GM12878 (cell line): ENCODE data around the gene PMF1. TPM values are rescaled to one million over a fixed set of nuclear protein-coding genes. Genes with fewer than 3 reads are reported as not detected.

Experiments
- ATF7 ChIP-seq: fragments of 450-650 bp; IDR thresholded peaks from 2 replicates; pipeline ENCODE4 v1.6.1; 2016; ENCODE audit warnings: low read depth, mild to moderate bottlenecking
- POLR2AphosphoS5 ChIP-seq: IDR thresholded peaks from 2 replicates; pipeline ENCODE4 v1.6.1; 2011; ENCODE audit warnings: mild to moderate bottlenecking, low read length, inconsistent platforms
- RAD51 ChIP-seq: fragments of 450-650 bp; IDR thresholded peaks from 2 replicates; pipeline ENCODE4 v1.6.1; 2016; ENCODE audit warnings: moderate library complexity, mild to moderate bottlenecking, inconsistent platforms
- RELA ChIP-seq: fragments of 450-650 bp; IDR thresholded peaks from 2 replicates; pipeline ENCODE4 v1.8.0; 2014; ENCODE audit warnings: borderline replicate concordance; ENCODE audit not compliant: partially characterized antibody
- RUNX3 ChIP-seq: IDR thresholded peaks from 2 replicates; pipeline ENCODE4 v1.6.1; 2012; ENCODE audit warnings: low read length, inconsistent platforms
- SMAD5 ChIP-seq: IDR thresholded peaks from 2 replicates; pipeline ENCODE4 v1.6.1; 2016; ENCODE audit warnings: antibody characterized with exemption, low read depth
- SP1 ChIP-seq: IDR thresholded peaks from one replicate; pipeline ENCODE4 v1.6.1; 2011; ENCODE audit warnings: low read depth, low read length
- SUZ12 ChIP-seq: fragments of 200-600 bp; sonication (generic); IDR thresholded peaks from one replicate; pipeline ENCODE4 v1.6.1; 2018; ENCODE audit warnings: antibody characterized with exemption, mild to moderate bottlenecking; ENCODE audit not compliant: unreplicated experiment
- YBX1 ChIP-seq: fragments of 450-650 bp; IDR thresholded peaks from 2 replicates; pipeline ENCODE4 v1.6.1; 2016; ENCODE audit warnings: antibody characterized with exemption
- ZNF207 ChIP-seq: fragments of 450-650 bp; IDR thresholded peaks from 2 replicates; pipeline ENCODE4 v1.6.1; 2014; ENCODE audit warnings: antibody characterized with exemption, mild to moderate bottlenecking, borderline replicate concordance
- ZNF217 ChIP-seq: fragments of 450-650 bp; IDR thresholded peaks from 2 replicates; pipeline ENCODE4 v1.6.1; 2017; ENCODE audit warnings: antibody characterized with exemption, mild to moderate bottlenecking
- ZNF24 ChIP-seq: fragments of 450-650 bp; IDR thresholded peaks from 2 replicates; pipeline ENCODE4 v1.6.1; 2017; ENCODE audit warnings: antibody characterized with exemption, mild to moderate bottlenecking
- ZNF274 ChIP-seq: IDR thresholded peaks from one replicate; pipeline ENCODE4 v1.8.0; 2011; ENCODE audit not compliant: insufficient read length, insufficient read depth
- polyA plus RNA-seq, 11 experiments: library from polyadenylated mRNA; depleted of rRNA in 4 of 11; unstranded in 6 of 11; stranded (reverse) in 5 of 11; fragments of >200 nt; fragmentation: Nextera tagmentation in 4 of 11; fragmentation: Illumina TruSeq in 1 of 11; extraction: Ambion mirVana in 4 of 11; extraction: Trizol in 1 of 11; gene quantifications; 1 replicate in 1 of 11; 2 replicates in 10 of 11; pipeline versions ENCODE4 v1.2.1 to v1.2.3, GENCODE V29; 2011 to 2016; ENCODE audit warnings: inconsistent platforms in 2 of 11, missing spikeins in 2 of 11, low read depth in 1 of 11
- total RNA-seq, 4 experiments: library from RNA; depleted of rRNA in 3 of 4; stranded (reverse); fragments of >200 nt in 3 of 4; fragmentation: Illumina TruSeq in 1 of 4; extraction: Trizol in 1 of 4; gene quantifications; 2 replicates each; pipeline versions ENCODE4 v1.2.1 to v1.2.3, GENCODE V29; 2013 to 2021
- TF ChIP-seq, protein P1 (sequence below): IDR thresholded peaks from 2 replicates; pipeline ENCODE4 v1.6.1; 2011; ENCODE audit warnings: borderline replicate concordance, low read depth, mild to moderate bottlenecking, moderate library complexity, low read length; ENCODE audit not compliant: insufficient read depth, poor library complexity, severe bottlenecking
- TF ChIP-seq, protein P2 (sequence below): fragments of 450-650 bp; conservative IDR thresholded peaks from 2 replicates; pipeline ENCODE4 v1.6.1; 2017; ENCODE audit warnings: mild to moderate bottlenecking, moderate library complexity
- TF ChIP-seq, protein P3 (sequence below): IDR thresholded peaks from 2 replicates; pipeline ENCODE4 v1.6.1; 2011; ENCODE audit warnings: low read depth, low read length, improper control_type of control experiment, borderline replicate concordance
- TF ChIP-seq, protein P4 (sequence below): fragments of 450-650 bp; IDR thresholded peaks from 2 replicates; pipeline ENCODE4 v1.6.1; 2016; ENCODE audit warnings: mild to moderate bottlenecking, moderate library complexity, borderline replicate concordance
- TF ChIP-seq, protein P5 (sequence below): fragments of 450-650 bp; formaldehyde crosslinking; IDR thresholded peaks from 2 replicates; pipeline ENCODE4 v1.4.0; 2022; ENCODE audit warnings: mild to moderate bottlenecking, moderate library complexity

PMF1 gene
- total and polyA plus RNA-seq, 10 of the 15 experiments (the other 5 are each of a cell fraction or from before 2014, with no cell fraction given) = 6.7 to 105 (median 67.3) TPM

DNA sequence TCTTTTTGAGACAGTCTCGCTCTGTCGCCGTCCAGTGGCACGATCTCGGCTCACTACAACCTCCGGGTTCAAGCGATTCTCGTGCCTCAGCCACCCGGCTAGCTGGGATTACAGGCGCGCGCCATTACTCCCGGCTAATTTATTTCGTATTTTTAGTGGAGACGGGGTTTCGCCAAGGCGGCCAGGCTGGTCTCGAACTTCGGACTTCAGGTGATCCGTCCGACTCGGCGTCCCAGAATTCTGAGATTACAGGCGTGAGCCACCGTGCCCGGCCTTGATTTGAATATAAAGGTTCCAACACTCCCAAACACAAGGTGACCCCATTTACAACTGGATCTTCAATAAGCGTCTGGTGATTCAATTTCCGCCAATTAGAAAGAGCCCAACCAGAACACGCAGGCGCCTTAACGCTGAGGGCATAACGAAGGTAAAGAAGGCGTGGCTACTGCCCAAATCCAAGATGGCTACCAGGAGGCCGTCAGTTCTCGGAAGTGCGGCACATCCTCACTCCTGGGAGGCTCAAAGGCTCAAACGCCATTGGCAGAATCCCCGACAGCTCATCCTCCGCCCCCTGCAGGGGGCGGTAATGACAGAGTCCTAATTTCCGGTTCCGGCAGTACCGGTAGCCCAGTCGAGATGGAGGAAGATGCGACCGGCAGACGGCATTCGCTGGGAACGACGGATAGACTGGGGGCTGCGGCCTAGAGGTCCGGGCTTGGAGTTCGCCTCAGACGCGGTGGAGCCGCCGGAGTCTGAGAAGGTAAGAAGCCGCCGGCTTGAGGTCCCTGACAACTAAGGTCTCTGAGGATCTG lies 19.1 kb upstream of the PMF1 start, which contains the start of gene SLC25A44 (continued):
- TF ChIP-seq, protein P1, sequence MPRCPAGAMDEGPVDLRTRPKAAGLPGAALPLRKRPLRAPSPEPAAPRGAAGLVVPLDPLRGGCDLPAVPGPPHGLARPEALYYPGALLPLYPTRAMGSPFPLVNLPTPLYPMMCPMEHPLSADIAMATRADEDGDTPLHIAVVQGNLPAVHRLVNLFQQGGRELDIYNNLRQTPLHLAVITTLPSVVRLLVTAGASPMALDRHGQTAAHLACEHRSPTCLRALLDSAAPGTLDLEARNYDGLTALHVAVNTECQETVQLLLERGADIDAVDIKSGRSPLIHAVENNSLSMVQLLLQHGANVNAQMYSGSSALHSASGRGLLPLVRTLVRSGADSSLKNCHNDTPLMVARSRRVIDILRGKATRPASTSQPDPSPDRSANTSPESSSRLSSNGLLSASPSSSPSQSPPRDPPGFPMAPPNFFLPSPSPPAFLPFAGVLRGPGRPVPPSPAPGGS = no peak
- TF ChIP-seq, protein P2, sequence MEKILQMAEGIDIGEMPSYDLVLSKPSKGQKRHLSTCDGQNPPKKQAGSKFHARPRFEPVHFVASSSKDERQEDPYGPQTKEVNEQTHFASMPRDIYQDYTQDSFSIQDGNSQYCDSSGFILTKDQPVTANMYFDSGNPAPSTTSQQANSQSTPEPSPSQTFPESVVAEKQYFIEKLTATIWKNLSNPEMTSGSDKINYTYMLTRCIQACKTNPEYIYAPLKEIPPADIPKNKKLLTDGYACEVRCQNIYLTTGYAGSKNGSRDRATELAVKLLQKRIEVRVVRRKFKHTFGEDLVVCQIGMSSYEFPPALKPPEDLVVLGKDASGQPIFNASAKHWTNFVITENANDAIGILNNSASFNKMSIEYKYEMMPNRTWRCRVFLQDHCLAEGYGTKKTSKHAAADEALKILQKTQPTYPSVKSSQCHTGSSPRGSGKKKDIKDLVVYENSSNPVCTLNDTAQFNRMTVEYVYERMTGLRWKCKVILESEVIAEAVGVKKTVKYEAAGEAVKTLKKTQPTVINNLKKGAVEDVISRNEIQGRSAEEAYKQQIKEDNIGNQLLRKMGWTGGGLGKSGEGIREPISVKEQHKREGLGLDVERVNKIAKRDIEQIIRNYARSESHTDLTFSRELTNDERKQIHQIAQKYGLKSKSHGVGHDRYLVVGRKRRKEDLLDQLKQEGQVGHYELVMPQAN = peak; percentile 83
- TF ChIP-seq YBX1 = no peak
- peak; percentile 88 for TF ChIP-seq POLR2AphosphoS5
- TF ChIP-seq SMAD5 = peak; percentile 35; the same call in 1 of the 2 replicates
- peak; percentile 74 for TF ChIP-seq RAD51
- TF ChIP-seq, protein P3, sequence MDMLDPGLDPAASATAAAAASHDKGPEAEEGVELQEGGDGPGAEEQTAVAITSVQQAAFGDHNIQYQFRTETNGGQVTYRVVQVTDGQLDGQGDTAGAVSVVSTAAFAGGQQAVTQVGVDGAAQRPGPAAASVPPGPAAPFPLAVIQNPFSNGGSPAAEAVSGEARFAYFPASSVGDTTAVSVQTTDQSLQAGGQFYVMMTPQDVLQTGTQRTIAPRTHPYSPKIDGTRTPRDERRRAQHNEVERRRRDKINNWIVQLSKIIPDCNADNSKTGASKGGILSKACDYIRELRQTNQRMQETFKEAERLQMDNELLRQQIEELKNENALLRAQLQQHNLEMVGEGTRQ = no peak; the same call in 1 of the 2 replicates
- TF ChIP-seq, protein P4, sequence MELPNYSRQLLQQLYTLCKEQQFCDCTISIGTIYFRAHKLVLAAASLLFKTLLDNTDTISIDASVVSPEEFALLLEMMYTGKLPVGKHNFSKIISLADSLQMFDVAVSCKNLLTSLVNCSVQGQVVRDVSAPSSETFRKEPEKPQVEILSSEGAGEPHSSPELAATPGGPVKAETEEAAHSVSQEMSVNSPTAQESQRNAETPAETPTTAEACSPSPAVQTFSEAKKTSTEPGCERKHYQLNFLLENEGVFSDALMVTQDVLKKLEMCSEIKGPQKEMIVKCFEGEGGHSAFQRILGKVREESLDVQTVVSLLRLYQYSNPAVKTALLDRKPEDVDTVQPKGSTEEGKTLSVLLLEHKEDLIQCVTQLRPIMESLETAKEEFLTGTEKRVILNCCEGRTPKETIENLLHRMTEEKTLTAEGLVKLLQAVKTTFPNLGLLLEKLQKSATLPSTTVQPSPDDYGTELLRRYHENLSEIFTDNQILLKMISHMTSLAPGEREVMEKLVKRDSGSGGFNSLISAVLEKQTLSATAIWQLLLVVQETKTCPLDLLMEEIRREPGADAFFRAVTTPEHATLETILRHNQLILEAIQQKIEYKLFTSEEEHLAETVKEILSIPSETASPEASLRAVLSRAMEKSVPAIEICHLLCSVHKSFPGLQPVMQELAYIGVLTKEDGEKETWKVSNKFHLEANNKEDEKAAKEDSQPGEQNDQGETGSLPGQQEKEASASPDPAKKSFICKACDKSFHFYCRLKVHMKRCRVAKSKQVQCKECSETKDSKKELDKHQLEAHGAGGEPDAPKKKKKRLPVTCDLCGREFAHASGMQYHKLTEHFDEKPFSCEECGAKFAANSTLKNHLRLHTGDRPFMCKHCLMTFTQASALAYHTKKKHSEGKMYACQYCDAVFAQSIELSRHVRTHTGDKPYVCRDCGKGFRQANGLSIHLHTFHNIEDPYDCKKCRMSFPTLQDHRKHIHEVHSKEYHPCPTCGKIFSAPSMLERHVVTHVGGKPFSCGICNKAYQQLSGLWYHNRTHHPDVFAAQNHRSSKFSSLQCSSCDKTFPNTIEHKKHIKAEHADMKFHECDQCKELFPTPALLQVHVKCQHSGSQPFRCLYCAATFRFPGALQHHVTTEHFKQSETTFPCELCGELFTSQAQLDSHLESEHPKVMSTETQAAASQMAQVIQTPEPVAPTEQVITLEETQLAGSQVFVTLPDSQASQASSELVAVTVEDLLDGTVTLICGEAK = peak; percentile 94; the same call in 1 of the 2 replicates
- no peak for TF ChIP-seq ZNF207
- TF ChIP-seq, protein P5, sequence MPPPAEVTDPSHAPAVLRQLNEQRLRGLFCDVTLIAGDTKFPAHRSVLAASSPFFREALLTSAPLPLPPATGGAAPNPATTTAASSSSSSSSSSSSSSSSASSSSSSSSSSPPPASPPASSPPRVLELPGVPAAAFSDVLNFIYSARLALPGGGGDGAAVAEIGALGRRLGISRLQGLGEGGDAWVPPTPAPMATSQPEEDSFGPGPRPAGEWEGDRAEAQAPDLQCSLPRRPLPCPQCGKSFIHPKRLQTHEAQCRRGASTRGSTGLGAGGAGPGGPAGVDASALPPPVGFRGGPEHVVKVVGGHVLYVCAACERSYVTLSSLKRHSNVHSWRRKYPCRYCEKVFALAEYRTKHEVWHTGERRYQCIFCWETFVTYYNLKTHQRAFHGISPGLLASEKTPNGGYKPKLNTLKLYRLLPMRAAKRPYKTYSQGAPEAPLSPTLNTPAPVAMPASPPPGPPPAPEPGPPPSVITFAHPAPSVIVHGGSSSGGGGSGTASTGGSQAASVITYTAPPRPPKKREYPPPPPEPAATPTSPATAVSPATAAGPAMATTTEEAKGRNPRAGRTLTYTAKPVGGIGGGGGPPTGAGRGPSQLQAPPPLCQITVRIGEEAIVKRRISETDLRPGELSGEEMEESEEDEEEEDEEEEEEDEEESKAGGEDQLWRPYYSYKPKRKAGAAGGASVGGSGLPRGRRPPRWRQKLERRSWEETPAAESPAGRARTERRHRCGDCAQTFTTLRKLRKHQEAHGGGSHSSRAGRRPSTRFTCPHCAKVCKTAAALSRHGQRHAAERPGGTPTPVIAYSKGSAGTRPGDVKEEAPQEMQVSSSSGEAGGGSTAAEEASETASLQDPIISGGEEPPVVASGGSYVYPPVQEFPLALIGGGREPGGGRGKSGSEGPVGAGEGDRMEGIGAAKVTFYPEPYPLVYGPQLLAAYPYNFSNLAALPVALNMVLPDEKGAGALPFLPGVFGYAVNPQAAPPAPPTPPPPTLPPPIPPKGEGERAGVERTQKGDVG (CRISPR knock-in tag) = no peak
- TF ChIP-seq SP1 = peak; percentile 86
- no peak for TF ChIP-seq SUZ12
- no peak for TF ChIP-seq ZNF274
- TF ChIP-seq ZNF24 = no peak
- TF ChIP-seq ZNF217 = peak; percentile 79
- TF ChIP-seq RELA = no peak
- TF ChIP-seq ATF7 = no peak; the same call in 1 of the 2 replicates
- no peak for TF ChIP-seq RUNX3
